Measurements from ENCODE around the gene LGR6.

Gene LGR6

DNA sequence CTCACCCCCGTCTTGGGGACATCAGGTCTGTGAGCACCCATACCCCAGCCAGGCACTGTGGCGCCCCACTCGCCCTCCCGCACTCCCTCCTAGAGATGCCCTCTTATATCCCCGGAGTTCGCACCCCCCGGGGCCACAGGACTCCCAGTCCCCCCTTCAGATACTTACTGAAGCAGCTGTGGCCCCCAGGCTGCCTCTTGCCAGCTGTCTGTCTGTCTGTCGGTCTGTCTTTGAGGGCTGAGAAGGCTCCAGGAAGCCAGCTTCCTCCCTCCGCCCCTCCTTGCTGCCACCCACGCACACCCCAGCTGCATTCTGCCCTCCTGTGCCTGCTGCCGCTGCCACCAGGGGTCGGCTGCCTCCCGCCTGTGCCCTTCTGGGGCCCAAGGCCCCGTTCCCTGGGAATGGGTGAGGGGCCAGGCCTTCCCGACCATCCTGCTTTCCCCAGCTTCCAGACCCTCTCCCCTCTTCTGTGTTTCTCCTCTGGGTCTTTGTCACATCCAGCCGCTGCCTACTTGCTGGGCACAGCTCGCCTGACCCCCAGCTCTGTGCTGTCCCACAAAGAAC, 33.1 kb upstream of the LGR6 start, which contains the start of gene PTPN7:
PTPN7 (minus strand) TSS at position 226 of the 564 bp plus-strand sequence. CDS start 1,200 bp downstream, outside the sequence.
- no peak for TF ChIP-seq YY1 (IDR thresholded peaks at IDR 0.05; ENCODE audit: insufficient read depth, insufficient read length)
- TF ChIP-seq ZNF274 (IDR thresholded peaks at IDR 0.05; ENCODE audit: low read depth, low read length) = no peak
- TF ChIP-seq SUZ12 (IDR thresholded peaks at IDR 0.05; ENCODE audit: extremely low read depth, insufficient read depth, insufficient read length) = no peak
- Histone ChIP-seq H3K9ac (ENCODE audit: insufficient read length, low read depth) (peak within 1 kb of the TSS; percentile 45), H3K36me3 (ENCODE audit: insufficient read depth, insufficient read length, low read length) (no peaks in the 10 kb centered on the region), H3K4me1 (ENCODE audit: insufficient read depth, insufficient read length) (peaks cover 61% of the 10 kb centered on the region), H3K27me3 (ENCODE audit: insufficient read depth, insufficient read length) (no peaks in the 10 kb centered on the region), H3K9me3 (ENCODE audit: insufficient read depth, low read length) (no peaks in the 10 kb centered on the region), H3K4me3 (ENCODE audit: insufficient read length, low read depth) (no peak within 1 kb of the TSS)
- no peak for DNase-seq (ENCODE audit: low read depth, low spot score)

DNA sequence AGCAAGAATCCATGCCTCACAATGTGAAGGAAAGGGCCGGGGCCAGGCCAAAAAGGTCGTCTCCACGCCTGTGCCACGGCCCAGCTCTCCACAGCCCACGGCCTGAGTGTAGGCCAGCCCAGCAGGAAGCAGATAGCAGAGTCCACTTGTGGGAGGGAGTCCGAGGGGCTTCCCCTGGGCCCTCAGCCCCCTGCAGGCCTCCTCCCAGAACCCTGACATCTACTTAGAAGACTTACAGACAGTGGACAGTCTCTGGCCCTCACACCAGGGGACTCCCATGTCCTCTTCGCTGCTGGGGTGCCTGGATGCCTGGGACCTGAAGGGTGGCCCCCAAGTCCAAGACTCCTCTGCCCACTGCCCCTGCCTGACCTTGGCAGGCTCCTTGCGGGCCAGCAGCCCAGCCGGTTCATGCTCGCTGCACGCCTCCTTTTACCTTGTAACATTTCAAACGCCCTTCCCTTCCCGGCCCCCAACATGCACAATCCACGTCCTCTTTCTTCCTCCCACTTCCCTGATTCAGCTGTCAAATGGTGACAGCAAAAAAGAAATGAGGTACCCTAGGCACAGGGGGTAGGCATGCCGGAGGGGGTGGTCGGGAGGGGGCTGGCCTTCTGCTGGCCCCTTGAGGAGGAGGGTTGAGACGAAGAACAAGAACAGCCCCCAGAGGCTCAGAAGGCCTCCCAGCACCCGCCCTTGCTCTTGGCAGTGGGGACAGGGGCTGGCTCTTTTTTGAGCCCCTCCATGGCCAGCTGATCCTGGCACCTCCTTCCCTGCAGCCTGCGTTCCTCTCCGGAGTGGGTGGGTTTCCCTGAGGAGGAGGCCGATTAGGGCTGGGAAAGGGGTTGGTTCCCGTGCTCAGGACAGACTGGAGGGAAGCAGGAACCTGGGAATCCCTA, 32.2 kb upstream of the LGR6 start:
- H3K4me3 ChIP-seq (ENCODE audit: insufficient read length, low read depth) = no peak overlapping the region
- no peaks in the 10 kb centered on the region for H3K9me3 ChIP-seq (ENCODE audit: insufficient read depth, low read length)
- H3K4me1 ChIP-seq (ENCODE audit: insufficient read depth, insufficient read length) = peaks cover 69% of the 10 kb centered on the region
- no peak for DNase-seq (ENCODE audit: low read depth, low spot score)
- H3K27me3 ChIP-seq (ENCODE audit: insufficient read depth, insufficient read length) = no peaks in the 10 kb centered on the region
- no peaks in the 10 kb centered on the region for H3K36me3 ChIP-seq (ENCODE audit: insufficient read depth, insufficient read length, low read length)
- no peak for TF ChIP-seq SUZ12 (IDR thresholded peaks at IDR 0.05; ENCODE audit: extremely low read depth, insufficient read depth, insufficient read length)
- no peak for TF ChIP-seq ZNF274 (IDR thresholded peaks at IDR 0.05; ENCODE audit: low read depth, low read length)
- TF ChIP-seq YY1 (IDR thresholded peaks at IDR 0.05; ENCODE audit: insufficient read depth, insufficient read length) = no peak
- H3K9ac ChIP-seq (ENCODE audit: insufficient read length, low read depth) = no peak overlapping the region

DNA sequence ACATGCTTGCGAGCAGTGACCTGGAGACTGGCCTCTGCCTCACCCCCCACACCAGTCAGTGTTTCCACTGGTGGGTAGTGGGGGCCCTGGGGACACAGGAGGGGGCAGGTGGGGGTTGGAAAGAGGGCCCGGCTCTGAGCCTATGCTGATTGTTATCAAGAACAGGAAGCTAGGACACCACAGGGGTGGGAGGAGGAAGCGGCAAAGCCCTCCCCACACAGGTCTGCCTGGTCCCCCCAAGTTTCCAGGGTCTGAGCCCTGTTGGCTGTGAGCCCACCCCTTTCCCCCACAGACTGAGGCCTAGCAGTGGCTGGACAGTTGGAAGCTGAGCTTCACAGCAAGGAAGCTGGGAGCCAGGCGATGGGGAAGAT, 31.6 kb upstream of the LGR6 start:
- Histone ChIP-seq H3K27me3 (ENCODE audit: insufficient read depth, insufficient read length) (no peaks in the 10 kb centered on the region), H3K4me3 (ENCODE audit: insufficient read length, low read depth) (no peak overlapping the region), H3K9ac (ENCODE audit: insufficient read length, low read depth) (no peak overlapping the region), H3K4me1 (ENCODE audit: insufficient read depth, insufficient read length) (peaks cover 73% of the 10 kb centered on the region), H3K36me3 (ENCODE audit: insufficient read depth, insufficient read length, low read length) (no peaks in the 10 kb centered on the region), H3K9me3 (ENCODE audit: insufficient read depth, low read length) (no peaks in the 10 kb centered on the region)
- DNase-seq (ENCODE audit: low read depth, low spot score) = no peak
- TF ChIP-seq YY1 (IDR thresholded peaks at IDR 0.05; ENCODE audit: insufficient read depth, insufficient read length) (no peak), ZNF274 (IDR thresholded peaks at IDR 0.05; ENCODE audit: low read depth, low read length) (no peak), SUZ12 (IDR thresholded peaks at IDR 0.05; ENCODE audit: extremely low read depth, insufficient read depth, insufficient read length) (no peak)

DNA sequence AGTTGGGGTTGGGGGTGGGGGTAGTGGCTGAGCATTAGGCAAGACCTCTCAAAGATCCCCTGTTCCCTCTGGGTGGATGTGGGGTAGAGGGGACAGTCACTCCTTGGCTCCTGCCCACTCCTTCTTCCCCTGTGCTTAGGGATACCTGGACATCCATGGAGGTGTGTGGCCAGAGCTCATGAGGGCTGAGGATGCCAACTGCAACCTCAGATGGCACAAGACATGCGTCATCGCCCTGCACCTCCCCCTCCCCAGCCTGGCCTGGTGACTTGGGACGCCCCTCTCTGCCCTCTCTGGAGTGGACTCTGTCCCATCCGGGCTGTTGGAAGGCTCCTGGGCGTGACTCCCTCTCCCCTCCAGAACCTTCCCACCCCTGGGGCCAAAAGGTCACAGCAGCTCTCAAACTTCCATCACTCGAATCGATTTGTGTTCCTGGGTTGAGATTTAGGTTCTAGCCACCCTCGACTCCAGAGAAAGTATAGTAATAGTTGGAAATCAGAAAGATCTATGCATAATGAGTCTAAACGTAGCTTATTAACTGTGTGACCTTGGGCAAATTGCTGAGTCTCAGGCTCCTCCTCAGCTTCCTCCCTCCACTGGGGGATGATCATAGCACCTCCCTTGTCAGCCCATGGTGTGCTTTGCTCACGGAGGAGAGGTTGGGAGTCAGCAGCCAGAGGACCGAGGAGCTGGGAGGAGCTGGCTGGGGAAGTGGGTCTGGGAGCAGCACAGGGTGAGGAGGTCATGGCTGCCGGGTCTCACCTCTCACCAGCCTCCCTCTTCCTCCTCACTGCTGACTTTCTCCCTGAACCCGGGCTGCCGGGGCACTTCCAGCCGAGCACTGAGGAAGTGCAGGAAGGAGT, 30.9 kb upstream of the LGR6 start:
- Histone ChIP-seq H3K9ac (ENCODE audit: insufficient read length, low read depth) (no peak overlapping the region), H3K27me3 (ENCODE audit: insufficient read depth, insufficient read length) (no peaks in the 10 kb centered on the region), H3K36me3 (ENCODE audit: insufficient read depth, insufficient read length, low read length) (no peaks in the 10 kb centered on the region), H3K4me3 (ENCODE audit: insufficient read length, low read depth) (no peak overlapping the region), H3K9me3 (ENCODE audit: insufficient read depth, low read length) (no peaks in the 10 kb centered on the region), H3K4me1 (ENCODE audit: insufficient read depth, insufficient read length) (peaks cover 71% of the 10 kb centered on the region)
- DNase-seq (ENCODE audit: low read depth, low spot score) = no peak
- TF ChIP-seq ZNF274 (IDR thresholded peaks at IDR 0.05; ENCODE audit: low read depth, low read length) (no peak), YY1 (IDR thresholded peaks at IDR 0.05; ENCODE audit: insufficient read depth, insufficient read length) (no peak), SUZ12 (IDR thresholded peaks at IDR 0.05; ENCODE audit: extremely low read depth, insufficient read depth, insufficient read length) (no peak)

DNA sequence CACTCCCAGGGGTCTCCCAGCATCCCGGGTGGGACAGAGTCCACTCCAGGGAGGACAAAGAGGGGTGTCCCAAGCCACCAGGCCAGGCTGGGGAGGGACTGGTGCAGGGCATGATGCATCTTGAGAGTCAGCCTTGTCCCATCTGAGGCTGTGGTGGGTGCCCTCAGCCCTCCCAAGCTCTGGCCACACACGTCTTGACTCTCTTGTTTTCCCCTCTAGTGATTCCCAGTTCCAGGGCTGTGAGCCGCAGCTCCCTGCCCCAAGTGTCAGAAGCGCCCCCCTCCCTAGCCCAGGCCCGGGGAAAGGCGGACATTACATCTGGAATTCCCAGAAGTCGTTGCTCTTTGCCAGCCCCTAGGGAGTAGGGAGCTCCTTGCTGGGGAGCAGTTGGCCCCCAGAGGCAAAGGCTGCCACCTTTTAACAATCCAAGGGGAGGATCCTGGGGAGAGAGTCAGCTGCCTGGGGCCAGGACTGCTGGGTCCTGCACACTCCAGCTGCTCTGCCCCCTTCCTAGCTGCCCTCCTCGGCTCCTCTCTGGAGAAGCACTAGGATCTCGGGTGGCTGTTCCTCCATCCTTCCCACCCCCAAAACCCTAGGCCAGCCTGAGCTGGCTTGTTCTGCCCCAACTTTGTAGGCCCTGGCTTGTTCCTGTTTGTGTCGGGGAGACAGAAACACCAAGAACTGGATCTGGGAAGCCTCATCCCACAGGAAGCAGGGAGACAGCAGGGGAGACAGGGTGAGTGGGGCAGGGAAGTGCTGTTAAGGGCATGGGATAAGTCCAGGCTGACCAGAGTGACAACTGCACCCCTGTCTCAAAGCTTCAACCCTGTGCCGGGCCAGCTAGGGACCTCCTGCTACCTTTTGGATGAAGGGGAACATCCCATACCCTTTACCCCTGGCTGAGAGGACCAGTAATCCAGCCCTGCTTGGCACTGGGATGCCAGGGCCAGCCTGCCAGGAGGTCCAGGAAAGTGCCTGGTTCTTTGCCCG, 30.0 kb upstream of the LGR6 start:
- no peak for DNase-seq (ENCODE audit: low read depth, low spot score)
- TF ChIP-seq SUZ12 (IDR thresholded peaks at IDR 0.05; ENCODE audit: extremely low read depth, insufficient read depth, insufficient read length) (no peak), YY1 (IDR thresholded peaks at IDR 0.05; ENCODE audit: insufficient read depth, insufficient read length) (no peak), ZNF274 (IDR thresholded peaks at IDR 0.05; ENCODE audit: low read depth, low read length) (no peak)
- H3K36me3 ChIP-seq (ENCODE audit: insufficient read depth, insufficient read length, low read length) = no peaks in the 10 kb centered on the region
- H3K9me3 ChIP-seq (ENCODE audit: insufficient read depth, low read length) = no peaks in the 10 kb centered on the region
- H3K4me1 ChIP-seq (ENCODE audit: insufficient read depth, insufficient read length) = peaks cover 79% of the 10 kb centered on the region
- no peak overlapping the region for H3K4me3 ChIP-seq (ENCODE audit: insufficient read length, low read depth)
- no peak overlapping the region for H3K9ac ChIP-seq (ENCODE audit: insufficient read length, low read depth)
- H3K27me3 ChIP-seq (ENCODE audit: insufficient read depth, insufficient read length) = no peaks in the 10 kb centered on the region

All from NT2/D1 (cell line).